Measurements from ENCODE around the gene IFT27.

GRCh38 chr22:36744791-36745190 is 31.1 kb downstream of the IFT27 start:
- TF ChIP-seq EP300 (IDR thresholded peaks at IDR 0.05; ENCODE audit: borderline replicate concordance), result no peak
- TF ChIP-seq, protein P1, sequence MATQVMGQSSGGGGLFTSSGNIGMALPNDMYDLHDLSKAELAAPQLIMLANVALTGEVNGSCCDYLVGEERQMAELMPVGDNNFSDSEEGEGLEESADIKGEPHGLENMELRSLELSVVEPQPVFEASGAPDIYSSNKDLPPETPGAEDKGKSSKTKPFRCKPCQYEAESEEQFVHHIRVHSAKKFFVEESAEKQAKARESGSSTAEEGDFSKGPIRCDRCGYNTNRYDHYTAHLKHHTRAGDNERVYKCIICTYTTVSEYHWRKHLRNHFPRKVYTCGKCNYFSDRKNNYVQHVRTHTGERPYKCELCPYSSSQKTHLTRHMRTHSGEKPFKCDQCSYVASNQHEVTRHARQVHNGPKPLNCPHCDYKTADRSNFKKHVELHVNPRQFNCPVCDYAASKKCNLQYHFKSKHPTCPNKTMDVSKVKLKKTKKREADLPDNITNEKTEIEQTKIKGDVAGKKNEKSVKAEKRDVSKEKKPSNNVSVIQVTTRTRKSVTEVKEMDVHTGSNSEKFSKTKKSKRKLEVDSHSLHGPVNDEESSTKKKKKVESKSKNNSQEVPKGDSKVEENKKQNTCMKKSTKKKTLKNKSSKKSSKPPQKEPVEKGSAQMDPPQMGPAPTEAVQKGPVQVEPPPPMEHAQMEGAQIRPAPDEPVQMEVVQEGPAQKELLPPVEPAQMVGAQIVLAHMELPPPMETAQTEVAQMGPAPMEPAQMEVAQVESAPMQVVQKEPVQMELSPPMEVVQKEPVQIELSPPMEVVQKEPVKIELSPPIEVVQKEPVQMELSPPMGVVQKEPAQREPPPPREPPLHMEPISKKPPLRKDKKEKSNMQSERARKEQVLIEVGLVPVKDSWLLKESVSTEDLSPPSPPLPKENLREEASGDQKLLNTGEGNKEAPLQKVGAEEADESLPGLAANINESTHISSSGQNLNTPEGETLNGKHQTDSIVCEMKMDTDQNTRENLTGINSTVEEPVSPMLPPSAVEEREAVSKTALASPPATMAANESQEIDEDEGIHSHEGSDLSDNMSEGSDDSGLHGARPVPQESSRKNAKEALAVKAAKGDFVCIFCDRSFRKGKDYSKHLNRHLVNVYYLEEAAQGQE (IDR thresholded peaks at IDR 0.05; ENCODE audit: low read depth), result no peak
- no peak for TF ChIP-seq TCF12 (IDR thresholded peaks at IDR 0.05; ENCODE audit: low read depth)
- TF ChIP-seq EGR1 (IDR thresholded peaks at IDR 0.05), result no peak
- no peak for TF ChIP-seq YY1 (IDR thresholded peaks at IDR 0.05; ENCODE audit: low read depth)
- no peak for TF ChIP-seq CREB1 (IDR thresholded peaks at IDR 0.05; ENCODE audit: low read depth)
- TF ChIP-seq CEBPB (IDR thresholded peaks at IDR 0.05), result no peak
- TF ChIP-seq TAF1 (IDR thresholded peaks at IDR 0.05; ENCODE audit: low read depth), result no peak
